ENCODE data around the gene NFASC.

DNA sequence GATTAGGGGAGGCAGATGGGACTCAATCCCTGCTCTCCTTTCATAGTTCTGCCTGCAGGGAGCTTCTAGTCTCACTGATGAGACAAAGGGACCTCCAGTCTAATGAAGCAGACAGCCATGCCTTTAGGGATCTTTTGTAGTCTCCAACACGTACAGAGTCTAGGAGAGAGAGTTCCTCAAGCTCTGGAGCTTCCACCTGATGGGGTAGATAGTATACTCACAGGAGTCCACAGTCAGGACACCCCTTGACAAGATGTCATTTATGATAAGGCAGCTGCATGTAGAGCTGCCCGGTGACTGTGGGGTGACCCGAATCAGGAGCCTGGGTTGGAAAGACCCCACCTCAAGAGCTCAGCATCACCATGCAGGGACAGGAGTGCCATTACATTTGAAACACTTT lies 117.0 kb downstream of the NFASC start:
- TF ChIP-seq POLR2A (IDR thresholded peaks at IDR 0.05), result no peak
- no peak for TF ChIP-seq CTCF (IDR thresholded peaks at IDR 0.05)

All from testis (tissue), 2 donors.